Stimulated activated CD4-positive, alpha-beta T cell treated with anti-CD3 and anti-CD28 coated beads, TNF-alpha, amount 100 ng/mL, for 48 hours (primary cell): ENCODE measurements around the gene PABPC1L2B.
"Not testable (repeated sequence)": the region's sequence is repeated elsewhere in the genome, so short reads cannot be mapped to it uniquely, and the experiment has no call there.

Source experiments
- DNase-seq, 3 donors: peaks; one replicate each; pipeline ENCODE4 v3.0.0-alpha.2; 2020; ENCODE audit warnings: low read depth in 3 of 3

PABPC1L2B gene

DNA sequence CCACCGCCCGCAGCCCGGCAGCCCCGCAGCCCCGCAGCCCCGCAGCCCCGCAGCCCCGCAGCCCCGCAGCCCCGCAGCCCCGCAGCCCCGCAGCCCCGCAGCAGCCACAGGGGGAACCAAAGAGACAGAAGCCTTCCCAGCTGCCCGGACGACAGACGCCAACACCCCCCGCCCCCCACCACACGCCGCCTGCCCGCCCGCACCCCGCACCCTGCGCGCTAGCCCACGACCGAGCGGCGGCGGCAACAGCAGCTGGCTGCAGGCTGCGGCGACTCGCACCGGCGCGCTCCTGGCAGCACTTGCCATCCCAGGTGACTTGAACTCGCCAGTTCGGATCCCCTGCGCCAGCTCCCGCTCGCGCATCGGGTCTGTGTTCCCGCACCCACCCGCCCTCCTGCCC lies at the start of gene PABPC1L2B:
TSS of gene PABPC1L2B (plus strand) at position 207 of the 400 bp plus-strand sequence. CDS start 704 bp downstream, outside the sequence.
- not testable (repeated sequence) for DNase-seq

DNA sequence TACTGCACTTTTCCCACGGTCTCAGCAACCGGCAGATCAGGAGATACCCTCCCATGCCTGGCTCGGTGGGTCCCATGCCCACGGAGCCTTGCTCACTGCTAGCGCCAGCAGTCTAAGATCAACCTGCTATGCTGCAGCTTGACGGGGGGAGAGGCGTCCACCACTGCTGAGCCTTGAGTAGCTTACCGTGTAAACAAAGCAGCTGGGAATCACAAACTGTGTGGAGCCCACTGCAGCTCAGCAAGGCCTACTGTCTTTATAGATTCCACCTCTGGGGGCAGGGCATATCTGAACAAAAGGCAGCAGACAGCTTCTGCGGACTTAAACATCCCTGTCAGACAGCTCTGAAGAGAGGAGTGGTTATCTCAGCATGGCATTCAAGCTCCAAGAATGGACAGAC lies 42.8 kb upstream of the PABPC1L2B start:
- DNase-seq = not testable (repeated sequence)

DNA sequence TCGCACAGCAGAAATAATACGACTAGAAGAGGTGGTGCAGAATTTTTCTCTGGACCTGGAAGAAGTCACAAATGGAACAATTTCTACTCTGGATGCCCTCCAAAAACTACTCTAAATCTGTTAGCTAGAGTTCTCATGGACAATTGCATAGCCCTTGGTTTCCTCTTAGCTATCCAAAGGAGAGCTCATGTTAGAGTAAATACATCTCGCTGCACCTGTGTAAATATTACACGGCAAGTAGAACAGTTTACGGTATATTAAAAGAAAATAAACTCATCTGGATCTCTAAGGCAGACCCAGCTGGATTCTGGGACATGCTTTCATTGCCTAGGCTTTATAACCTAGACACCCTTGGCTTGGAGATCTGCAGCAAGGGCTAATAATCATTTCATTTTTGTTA lies 30.9 kb upstream of the PABPC1L2B start:
- not testable (repeated sequence) for DNase-seq

DNA sequence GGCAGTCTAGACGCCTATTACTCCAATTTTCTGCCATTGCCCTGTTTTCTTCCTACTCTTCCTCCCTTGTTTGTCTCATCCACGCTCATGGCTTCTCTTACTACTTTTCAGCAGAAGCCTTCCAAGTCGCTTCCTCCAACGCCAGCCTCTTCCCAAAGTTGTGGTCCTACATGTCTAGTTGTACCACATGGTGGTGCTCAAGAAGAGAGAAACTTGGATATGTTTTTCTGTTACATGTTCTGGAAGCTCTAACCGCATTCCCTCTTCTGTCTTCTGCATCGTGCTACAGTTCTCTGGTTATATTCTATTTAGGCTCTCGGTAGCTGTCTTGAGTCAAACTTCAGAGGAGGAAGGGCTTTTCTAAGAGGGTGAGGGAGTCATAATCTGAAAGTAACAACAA lies 27.9 kb upstream of the PABPC1L2B start:
- not testable (repeated sequence) for DNase-seq

DNA sequence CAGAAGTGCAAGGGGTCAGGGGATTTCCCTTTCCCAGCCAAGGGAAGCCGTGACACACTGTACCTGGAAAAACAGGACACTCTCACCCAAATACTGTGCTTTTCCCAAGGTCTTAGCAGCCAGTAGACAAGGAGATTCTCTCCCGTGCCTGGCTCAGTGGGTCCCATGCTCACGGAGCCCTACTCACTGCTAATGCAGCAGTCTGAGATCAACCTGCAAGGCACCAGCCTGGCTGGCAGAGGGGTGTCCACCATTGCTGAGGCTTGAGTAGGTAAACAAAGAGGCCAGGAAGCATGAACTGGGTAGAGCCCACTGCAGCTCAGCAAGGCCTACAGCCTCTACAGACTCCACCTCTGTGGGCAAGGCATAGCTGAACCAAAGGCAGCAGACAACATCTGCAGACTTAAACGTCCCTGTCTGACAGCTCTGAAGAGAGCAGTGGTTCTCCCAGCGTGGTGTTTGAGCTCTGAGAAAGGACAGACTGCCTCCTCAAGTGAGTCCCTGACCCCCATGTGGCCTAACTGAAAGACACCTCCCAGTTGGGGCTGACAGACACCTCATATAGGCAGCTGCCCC lies 21.8 kb upstream of the PABPC1L2B start:
- DNase-seq = not testable (repeated sequence)

DNA sequence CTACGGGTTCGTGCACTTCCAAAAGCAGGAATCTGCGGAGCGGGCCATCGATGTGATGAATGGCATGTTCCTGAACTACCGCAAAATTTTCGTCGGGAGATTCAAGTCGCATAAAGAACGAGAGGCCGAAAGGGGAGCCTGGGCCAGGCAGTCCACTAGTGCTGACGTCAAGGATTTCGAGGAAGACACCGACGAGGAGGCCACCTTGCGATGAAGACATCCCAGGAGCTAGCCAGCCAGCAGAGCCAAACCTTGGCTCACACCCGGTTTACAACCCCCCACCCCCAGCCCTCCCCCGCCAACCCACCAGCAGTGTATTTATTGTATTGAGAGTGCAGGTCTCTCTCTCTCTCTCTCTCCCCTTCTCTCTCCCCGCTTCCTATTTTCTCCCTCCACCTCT lies 1.3 kb downstream of the PABPC1L2B start:
- DNase-seq = not testable (repeated sequence)

DNA sequence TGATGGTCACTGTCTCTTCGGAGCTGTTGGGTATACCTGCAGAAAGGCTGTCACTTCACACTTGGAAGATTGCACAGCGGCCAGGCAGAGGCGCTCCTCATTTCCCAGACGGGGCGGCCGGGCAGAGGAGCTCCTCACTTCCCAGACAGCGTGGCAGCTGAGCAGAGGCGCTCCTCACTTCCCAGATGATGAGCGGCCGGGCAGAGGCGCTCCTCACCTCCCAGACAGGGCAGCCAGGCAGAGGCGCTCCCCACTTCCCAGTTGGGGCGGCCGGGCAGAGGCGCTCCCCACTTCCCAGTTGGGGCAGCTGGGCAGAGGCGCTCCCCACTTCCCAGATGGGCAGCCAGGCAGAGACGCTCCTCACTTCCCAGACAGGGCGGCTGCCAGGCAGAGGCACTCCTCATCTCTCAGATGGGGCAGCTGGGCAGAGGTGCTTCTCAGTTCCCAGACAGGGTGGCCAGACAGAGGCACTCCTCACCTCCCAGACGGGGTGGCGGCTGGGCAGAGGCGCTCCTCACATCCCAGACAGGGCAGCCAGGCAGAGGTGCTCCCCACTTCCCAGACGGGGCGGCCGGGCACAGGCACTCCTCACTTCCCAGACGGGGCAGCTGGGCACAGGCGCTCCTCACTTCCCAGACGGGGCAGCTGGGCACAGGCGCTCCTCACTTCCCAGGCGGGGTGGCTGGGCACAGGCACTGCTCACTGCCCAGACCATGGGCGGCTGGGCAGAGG lies 18.8 kb downstream of the PABPC1L2B start:
- no peak for DNase-seq

DNA sequence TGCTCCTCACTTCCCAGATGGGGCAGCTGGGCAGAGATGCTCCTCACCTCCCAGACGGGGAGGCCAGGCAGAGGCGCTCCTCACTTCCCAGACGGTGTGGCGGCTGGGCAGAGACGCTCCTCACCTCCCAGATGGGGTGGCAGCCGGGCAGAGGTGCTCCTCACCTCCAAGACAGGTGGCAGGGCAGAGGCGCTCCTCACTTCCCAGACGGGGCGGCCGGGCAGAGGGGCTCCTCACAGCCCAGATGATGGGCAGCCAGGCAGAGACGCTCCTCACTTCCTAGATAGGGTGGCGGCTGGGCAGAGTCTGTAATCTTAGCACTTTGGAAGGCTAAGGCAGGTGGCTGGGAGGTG lies 19.3 kb downstream of the PABPC1L2B start:
- DNase-seq = not testable (repeated sequence)

DNA sequence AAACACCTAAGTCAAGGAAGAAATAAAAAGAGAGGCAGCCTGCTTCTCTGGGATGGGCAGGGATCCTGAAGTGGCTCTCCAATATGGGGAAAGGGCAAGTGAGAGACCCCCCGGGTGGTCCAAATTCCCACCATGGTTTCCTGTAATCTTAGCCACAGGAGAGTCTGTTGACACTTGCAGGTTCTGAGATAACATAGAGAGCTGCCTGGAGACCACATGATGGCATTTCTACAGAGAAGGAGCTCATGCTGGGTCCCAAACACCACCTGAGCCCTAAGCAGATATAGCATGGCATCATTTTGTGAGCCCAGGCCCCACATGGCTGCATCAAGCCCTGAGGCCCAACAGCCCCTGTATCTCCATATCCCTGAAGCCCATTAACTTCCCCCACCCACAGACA lies 26.1 kb downstream of the PABPC1L2B start:
- DNase-seq = no peak
